ENCODE data around the gene CCL1.
"Not testable (repeated sequence)": the region's sequence is repeated elsewhere in the genome, so short reads cannot be mapped to it uniquely, and the experiment has no call there.

Gene CCL1

DNA sequence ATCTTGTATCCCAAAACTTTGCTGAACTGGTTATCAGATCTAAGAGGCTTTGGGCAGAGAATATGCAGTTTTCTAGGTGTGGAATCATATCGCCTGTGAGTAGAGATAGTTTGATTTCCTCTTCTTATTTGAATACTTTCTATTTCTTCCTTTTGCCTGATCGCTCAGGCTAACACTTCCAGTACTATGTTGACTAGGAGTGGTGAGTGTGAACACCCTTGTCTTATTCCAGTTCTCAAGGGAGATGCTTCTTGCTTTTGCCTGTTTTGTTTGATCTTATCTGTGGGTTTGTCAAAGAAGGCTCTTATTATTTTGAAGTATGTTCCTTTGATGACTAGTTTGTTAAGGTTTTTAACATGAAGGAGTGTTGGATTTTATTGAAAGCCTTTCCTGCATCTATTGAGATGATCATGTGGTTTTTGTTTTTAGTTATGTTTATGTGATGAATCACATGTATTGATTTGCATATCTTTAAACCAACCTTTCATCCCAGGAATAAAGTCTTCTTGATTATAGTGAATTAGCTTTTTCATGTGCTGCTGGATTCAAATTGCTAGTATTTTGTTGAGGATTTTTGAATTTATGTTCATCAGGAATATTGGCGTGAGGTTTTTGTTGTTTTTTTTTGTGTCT lies 23.8 kb downstream of the CCL1 start:
- no peak overlapping the region for H3K27ac ChIP-seq (ENCODE audit: low read length)
- no peak for DNase-seq
- no peaks in the 10 kb centered on the region for H4K20me1 ChIP-seq (ENCODE audit: insufficient read depth, low read length)
- TF ChIP-seq, protein P1, sequence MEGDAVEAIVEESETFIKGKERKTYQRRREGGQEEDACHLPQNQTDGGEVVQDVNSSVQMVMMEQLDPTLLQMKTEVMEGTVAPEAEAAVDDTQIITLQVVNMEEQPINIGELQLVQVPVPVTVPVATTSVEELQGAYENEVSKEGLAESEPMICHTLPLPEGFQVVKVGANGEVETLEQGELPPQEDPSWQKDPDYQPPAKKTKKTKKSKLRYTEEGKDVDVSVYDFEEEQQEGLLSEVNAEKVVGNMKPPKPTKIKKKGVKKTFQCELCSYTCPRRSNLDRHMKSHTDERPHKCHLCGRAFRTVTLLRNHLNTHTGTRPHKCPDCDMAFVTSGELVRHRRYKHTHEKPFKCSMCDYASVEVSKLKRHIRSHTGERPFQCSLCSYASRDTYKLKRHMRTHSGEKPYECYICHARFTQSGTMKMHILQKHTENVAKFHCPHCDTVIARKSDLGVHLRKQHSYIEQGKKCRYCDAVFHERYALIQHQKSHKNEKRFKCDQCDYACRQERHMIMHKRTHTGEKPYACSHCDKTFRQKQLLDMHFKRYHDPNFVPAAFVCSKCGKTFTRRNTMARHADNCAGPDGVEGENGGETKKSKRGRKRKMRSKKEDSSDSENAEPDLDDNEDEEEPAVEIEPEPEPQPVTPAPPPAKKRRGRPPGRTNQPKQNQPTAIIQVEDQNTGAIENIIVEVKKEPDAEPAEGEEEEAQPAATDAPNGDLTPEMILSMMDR (IDR thresholded peaks at IDR 0.05; ENCODE audit: borderline replicate concordance, extremely low read depth, low read length, poor library complexity, severe bottlenecking), result no peak
- TF ChIP-seq EZH2 (IDR thresholded peaks at IDR 0.05; ENCODE audit: borderline replicate concordance, low read depth, low read length, severe bottlenecking), result no peak
- H3K9ac ChIP-seq (ENCODE audit: low read depth, low read length), result no peak overlapping the region
- H3K4me3 ChIP-seq (ENCODE audit: low read depth in 1 of 2, low read length in 2 of 2), result no peak overlapping the region
- no peak overlapping the region for H3K4me2 ChIP-seq (ENCODE audit: insufficient read depth, low read length)
- H3K27me3 ChIP-seq (ENCODE audit: insufficient read depth, low read length, poor library complexity), result no peaks in the 10 kb centered on the region
- H3K36me3 ChIP-seq (ENCODE audit: insufficient read depth, low read length), result no peaks in the 10 kb centered on the region
- no peaks in the 10 kb centered on the region for H3K4me1 ChIP-seq (ENCODE audit: insufficient read depth, low read length)
- H3K79me2 ChIP-seq (ENCODE audit: insufficient read depth, low read length), result no peaks in the 10 kb centered on the region
- no peak overlapping the region for H2AFZ ChIP-seq (ENCODE audit: low read depth, low read length)
- no peaks in the 10 kb centered on the region for H3K9me3 ChIP-seq (ENCODE audit: insufficient read depth, low read length, severe bottlenecking)
- ATAC-seq (ENCODE audit: insufficient read depth, low read depth), result no peak

DNA sequence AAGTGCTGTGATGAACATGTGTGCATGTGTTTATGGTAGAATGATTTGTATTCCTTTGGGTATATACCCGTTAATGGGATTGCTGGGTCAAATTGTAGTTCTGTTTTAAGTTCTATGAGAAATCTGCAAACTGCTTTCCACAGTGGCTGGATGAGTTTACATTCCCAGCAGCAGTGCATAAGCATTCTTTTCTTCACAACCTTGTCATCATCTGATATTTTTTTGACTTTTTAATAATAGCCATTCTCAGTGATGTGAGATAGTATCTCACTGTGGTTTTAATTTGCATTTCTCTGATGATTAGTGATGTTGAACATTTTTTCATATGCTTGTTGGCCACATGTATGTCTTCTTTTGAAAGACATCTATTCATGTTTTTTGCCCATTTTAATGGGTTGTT lies 25.3 kb downstream of the CCL1 start:
- H3K9ac ChIP-seq (ENCODE audit: low read depth, low read length), result no peak overlapping the region
- no peaks in the 10 kb centered on the region for H3K79me2 ChIP-seq (ENCODE audit: insufficient read depth, low read length)
- no peak overlapping the region for H3K4me3 ChIP-seq (ENCODE audit: low read depth in 1 of 2, low read length in 2 of 2)
- no peaks in the 10 kb centered on the region for H4K20me1 ChIP-seq (ENCODE audit: insufficient read depth, low read length)
- no peak for DNase-seq
- no peak overlapping the region for H3K4me2 ChIP-seq (ENCODE audit: insufficient read depth, low read length)
- no peak for ATAC-seq (ENCODE audit: insufficient read depth, low read depth)
- no peaks in the 10 kb centered on the region for H3K4me1 ChIP-seq (ENCODE audit: insufficient read depth, low read length)
- no peak overlapping the region for H2AFZ ChIP-seq (ENCODE audit: low read depth, low read length)
- no peak overlapping the region for H3K27ac ChIP-seq (ENCODE audit: low read length)
- no peaks in the 10 kb centered on the region for H3K27me3 ChIP-seq (ENCODE audit: insufficient read depth, low read length, poor library complexity)
- TF ChIP-seq, protein P1 (IDR thresholded peaks at IDR 0.05; ENCODE audit: borderline replicate concordance, extremely low read depth, low read length, poor library complexity, severe bottlenecking), result no peak
- TF ChIP-seq EZH2 (IDR thresholded peaks at IDR 0.05; ENCODE audit: borderline replicate concordance, low read depth, low read length, severe bottlenecking), result no peak
- no peaks in the 10 kb centered on the region for H3K9me3 ChIP-seq (ENCODE audit: insufficient read depth, low read length, severe bottlenecking)
- H3K36me3 ChIP-seq (ENCODE audit: insufficient read depth, low read length), result no peaks in the 10 kb centered on the region

DNA sequence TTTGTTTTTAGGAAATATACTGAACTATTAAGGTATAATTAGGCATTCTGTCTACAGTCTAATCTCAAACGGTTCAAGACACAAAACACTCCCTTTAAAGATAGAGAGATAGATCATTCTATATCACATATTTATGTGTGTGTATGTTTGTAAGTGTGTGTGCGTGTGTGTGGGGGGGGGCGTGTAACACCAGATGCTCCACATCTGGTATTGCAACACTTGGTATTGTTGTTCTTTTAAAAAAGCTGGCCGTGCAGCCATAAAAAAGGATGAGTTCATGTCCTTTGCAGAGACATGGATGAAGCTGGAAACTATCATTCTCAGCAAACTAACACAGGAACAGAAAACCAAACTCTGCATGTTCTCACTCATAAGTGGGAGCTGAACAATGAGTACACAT lies 35.5 kb downstream of the CCL1 start:
- H3K36me3 ChIP-seq (ENCODE audit: insufficient read depth, low read length); H3K79me2 ChIP-seq (ENCODE audit: insufficient read depth, low read length); H3K27ac ChIP-seq (ENCODE audit: low read length); H2AFZ ChIP-seq (ENCODE audit: low read depth, low read length); ATAC-seq (ENCODE audit: insufficient read depth, low read depth); H3K27me3 ChIP-seq (ENCODE audit: insufficient read depth, low read length, poor library complexity); DNase-seq; H3K9me3 ChIP-seq (ENCODE audit: insufficient read depth, low read length, severe bottlenecking); H3K9ac ChIP-seq (ENCODE audit: low read depth, low read length); H3K4me3 ChIP-seq (ENCODE audit: low read depth in 1 of 2, low read length in 2 of 2); H3K4me1 ChIP-seq (ENCODE audit: insufficient read depth, low read length); H4K20me1 ChIP-seq (ENCODE audit: insufficient read depth, low read length); H3K4me2 ChIP-seq (ENCODE audit: insufficient read depth, low read length): not testable (repeated sequence)

DNA sequence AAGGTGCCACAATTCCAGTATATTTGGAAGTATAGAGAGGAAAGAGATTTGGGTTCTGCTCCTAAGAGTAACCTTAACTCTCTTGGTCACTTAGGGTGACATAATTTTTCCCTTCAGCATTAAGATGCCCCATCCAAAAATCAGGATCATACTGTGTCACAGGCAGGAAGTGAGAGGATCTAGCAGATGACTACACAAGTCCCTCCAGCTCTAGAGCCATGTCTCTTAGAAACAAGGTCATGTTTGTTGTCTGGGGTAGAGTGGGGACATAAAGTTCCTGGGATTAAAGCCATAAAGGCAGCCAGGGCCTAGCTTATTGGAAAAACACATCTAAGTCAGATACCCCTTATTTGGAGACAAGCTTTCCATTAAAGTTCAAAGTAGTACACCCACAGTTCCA lies 41.1 kb downstream of the CCL1 start:
- no peak overlapping the region for H3K27ac ChIP-seq (ENCODE audit: low read length)
- no peak for DNase-seq
- no peak overlapping the region for H3K4me2 ChIP-seq (ENCODE audit: insufficient read depth, low read length)
- H2AFZ ChIP-seq (ENCODE audit: low read depth, low read length), result no peak overlapping the region
- no peaks in the 10 kb centered on the region for H3K36me3 ChIP-seq (ENCODE audit: insufficient read depth, low read length)
- no peaks in the 10 kb centered on the region for H4K20me1 ChIP-seq (ENCODE audit: insufficient read depth, low read length)
- H3K4me1 ChIP-seq (ENCODE audit: insufficient read depth, low read length), result no peaks in the 10 kb centered on the region
- TF ChIP-seq, protein P1 (IDR thresholded peaks at IDR 0.05; ENCODE audit: borderline replicate concordance, extremely low read depth, low read length, poor library complexity, severe bottlenecking), result no peak
- no peak for TF ChIP-seq EZH2 (IDR thresholded peaks at IDR 0.05; ENCODE audit: borderline replicate concordance, low read depth, low read length, severe bottlenecking)
- peaks cover 4% of the 10 kb centered on the region for H3K27me3 ChIP-seq (ENCODE audit: insufficient read depth, low read length, poor library complexity)
- ATAC-seq (ENCODE audit: insufficient read depth, low read depth), result no peak
- H3K9me3 ChIP-seq (ENCODE audit: insufficient read depth, low read length, severe bottlenecking), result no peaks in the 10 kb centered on the region
- no peak overlapping the region for H3K9ac ChIP-seq (ENCODE audit: low read depth, low read length)
- H3K4me3 ChIP-seq (ENCODE audit: low read depth in 1 of 2, low read length in 2 of 2), result no peak overlapping the region
- no peaks in the 10 kb centered on the region for H3K79me2 ChIP-seq (ENCODE audit: insufficient read depth, low read length)

Measured in DND-41 (cell line).